BJ (cell line): Measurements from ENCODE around the gene OR2G2. TPM values are rescaled to one million over a fixed set of nuclear protein-coding genes. Genes with fewer than 3 reads are reported as not detected.

Experiments used
- CTCF ChIA-PET: fragments of 350-600 bp; formaldehyde crosslinking; extraction: SDS; loops from one replicate; lab custom pipeline; 2021; ENCODE audit warnings: antibody characterized with exemption, inconsistent platforms; lab: Yijun Ruan, JAX
- POLR2A ChIA-PET: fragments of 300-600 bp; sonication (Branson Sonifier 250); formaldehyde crosslinking; extraction: SDS; loops from one replicate; lab custom pipeline; 2021; ENCODE audit warnings: antibody characterized with exemption; lab: Charles Lee
- DNase-seq: peaks from one replicate; pipeline ENCODE4 v3.0.0-alpha.2; 2011; ENCODE audit warnings: low read depth
- H3K27me3 ChIP-seq: 2 replicates; pipeline ENCODE4 v1.6.0; 2011; ENCODE audit warnings: low read length; ENCODE audit not compliant: control insufficient read depth, insufficient read depth
- H3K36me3 ChIP-seq: 2 replicates; pipeline ENCODE4 v1.5.1; 2011; ENCODE audit warnings: low read length; ENCODE audit not compliant: control insufficient read depth, insufficient read depth
- H3K4me3 ChIP-seq: 2 replicates; pipeline ENCODE4 v1.5.1; 2011; ENCODE audit warnings: low read depth, mild to moderate bottlenecking, control low read depth, low read length
- polyA minus RNA-seq: library from RNA; depleted of rRNA, polyadenylated mRNA; stranded (reverse); fragments of >200 nt; gene quantifications from 2 replicates; pipeline ENCODE4 v1.2.3, GENCODE V29; 2011; rRNA and poly(A)+ RNA removed
- polyA plus RNA-seq: library from polyadenylated mRNA; depleted of rRNA; stranded (reverse); fragments of >200 nt; gene quantifications from 2 replicates; pipeline ENCODE4 v1.2.3, GENCODE V29; 2011; rRNA removed
- TF ChIP-seq, protein P1 (sequence below): IDR thresholded peaks from 2 replicates; pipeline ENCODE4 v1.5.1; 2011; ENCODE audit warnings: low read depth, mild to moderate bottlenecking, control low read depth, inconsistent platforms, low read length, moderate library complexity; ENCODE audit not compliant: insufficient read depth

Gene OR2G2, protein sequence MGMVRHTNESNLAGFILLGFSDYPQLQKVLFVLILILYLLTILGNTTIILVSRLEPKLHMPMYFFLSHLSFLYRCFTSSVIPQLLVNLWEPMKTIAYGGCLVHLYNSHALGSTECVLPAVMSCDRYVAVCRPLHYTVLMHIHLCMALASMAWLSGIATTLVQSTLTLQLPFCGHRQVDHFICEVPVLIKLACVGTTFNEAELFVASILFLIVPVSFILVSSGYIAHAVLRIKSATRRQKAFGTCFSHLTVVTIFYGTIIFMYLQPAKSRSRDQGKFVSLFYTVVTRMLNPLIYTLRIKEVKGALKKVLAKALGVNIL
- polyA plus RNA-seq (not detected in 2 replicates), polyA minus RNA-seq (not detected in 2 replicates)

DNA sequence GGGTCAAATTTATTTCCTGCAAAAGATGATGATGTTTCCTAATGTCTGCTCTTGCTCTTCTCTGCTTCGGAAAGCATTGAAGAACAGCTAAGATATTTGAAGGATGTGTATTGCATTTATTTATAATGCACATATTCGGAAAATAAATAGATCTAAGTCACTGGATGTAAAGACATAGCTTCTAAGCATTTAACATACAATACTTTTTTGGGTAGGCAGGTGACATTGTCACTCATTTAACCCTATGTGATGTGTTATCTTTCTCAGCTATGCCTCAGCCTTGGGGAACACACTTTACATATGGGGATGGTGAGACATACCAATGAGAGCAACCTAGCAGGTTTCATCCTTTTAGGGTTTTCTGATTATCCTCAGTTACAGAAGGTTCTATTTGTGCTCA lies at the start of gene OR2G2:
OR2G2 (plus strand) TSS at position 301 of the 400 bp plus-strand sequence; CDS start at position 301, 0 bp downstream.
- Histone ChIP-seq H3K27me3 (no peaks in the 10 kb centered on the region), H3K36me3 (no peaks in the 10 kb centered on the region), H3K4me3 (no peak within 1 kb of the TSS)
- TF ChIP-seq, protein P1, sequence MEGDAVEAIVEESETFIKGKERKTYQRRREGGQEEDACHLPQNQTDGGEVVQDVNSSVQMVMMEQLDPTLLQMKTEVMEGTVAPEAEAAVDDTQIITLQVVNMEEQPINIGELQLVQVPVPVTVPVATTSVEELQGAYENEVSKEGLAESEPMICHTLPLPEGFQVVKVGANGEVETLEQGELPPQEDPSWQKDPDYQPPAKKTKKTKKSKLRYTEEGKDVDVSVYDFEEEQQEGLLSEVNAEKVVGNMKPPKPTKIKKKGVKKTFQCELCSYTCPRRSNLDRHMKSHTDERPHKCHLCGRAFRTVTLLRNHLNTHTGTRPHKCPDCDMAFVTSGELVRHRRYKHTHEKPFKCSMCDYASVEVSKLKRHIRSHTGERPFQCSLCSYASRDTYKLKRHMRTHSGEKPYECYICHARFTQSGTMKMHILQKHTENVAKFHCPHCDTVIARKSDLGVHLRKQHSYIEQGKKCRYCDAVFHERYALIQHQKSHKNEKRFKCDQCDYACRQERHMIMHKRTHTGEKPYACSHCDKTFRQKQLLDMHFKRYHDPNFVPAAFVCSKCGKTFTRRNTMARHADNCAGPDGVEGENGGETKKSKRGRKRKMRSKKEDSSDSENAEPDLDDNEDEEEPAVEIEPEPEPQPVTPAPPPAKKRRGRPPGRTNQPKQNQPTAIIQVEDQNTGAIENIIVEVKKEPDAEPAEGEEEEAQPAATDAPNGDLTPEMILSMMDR = no peak
- DNase-seq = no peak
- ChIA-PET CTCF (no interaction called here), POLR2A (no interaction called here)

DNA sequence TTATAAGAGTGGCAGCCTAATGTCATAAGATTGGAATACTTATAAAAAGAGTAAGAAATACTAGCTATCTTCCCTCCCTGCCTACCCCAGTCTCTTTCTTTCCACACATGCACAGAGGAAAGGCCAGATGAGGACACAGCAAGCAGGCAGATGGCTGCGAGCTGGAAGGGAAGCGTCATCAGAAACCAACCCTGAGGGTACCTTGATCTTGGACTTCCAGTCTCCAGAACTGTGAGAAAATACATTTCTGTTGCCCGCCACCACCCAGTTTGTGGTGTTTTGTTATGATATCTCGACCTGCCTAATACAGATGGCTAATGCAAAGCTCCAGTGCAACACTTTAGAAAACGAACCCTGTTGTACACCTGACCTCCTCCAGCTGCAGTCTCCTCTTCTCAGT lies 49.6 kb upstream of the OR2G2 start:
- ChIA-PET POLR2A (no interaction called here), CTCF (interaction anchor here (1.0 kb wide), 1 partner anchor 22 kb away, joined by 4 read pairs; no protein-coding TSS in a partner anchor)
- Histone ChIP-seq H3K4me3 (no peak overlapping the region), H3K36me3 (no peaks in the 10 kb centered on the region), H3K27me3 (no peaks in the 10 kb centered on the region)
- DNase-seq = no peak
- TF ChIP-seq, protein P1 = no peak

DNA sequence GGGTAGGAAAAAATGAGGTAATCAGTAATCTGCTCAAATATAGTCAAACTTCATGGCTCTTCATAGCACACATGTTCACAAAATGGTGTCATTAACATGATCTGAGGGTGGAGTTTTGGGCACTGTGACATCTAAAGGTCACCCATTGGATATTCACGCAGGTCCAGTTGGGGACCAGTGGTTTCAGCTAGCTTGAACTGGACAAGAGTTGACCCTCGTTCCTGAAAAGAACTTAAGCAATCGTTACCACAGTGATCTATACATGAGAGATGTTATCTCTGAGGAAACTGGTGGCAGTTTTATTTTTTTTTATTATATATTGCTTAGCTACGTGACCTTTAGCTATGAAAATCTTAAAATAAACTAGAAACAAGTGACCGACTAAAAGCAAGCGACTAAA lies 48.9 kb upstream of the OR2G2 start:
- CTCF ChIA-PET = interaction anchor here (1.0 kb wide), 1 partner anchor 21 kb away, joined by 4 read pairs; no protein-coding TSS in a partner anchor
- H3K36me3 ChIP-seq = no peaks in the 10 kb centered on the region
- POLR2A ChIA-PET = no interaction called here

DNA sequence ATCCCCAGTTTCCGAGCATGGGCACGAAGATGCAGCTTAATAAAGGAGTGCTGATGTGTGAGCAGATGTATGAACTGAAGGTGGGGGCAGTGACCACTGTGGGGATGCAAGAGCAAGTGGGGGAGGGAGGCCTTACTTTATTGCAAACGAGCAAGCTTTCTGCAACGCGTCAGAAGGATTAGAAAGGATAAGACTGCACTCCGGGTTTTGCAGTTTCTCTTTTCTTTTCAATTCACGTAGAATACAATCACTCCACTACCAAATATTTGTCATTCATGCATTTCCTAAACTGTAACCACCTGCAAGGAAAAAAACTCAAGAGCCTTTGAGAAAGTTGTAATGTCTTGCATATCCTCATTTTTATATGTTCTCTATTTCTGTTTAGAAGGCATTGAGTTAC lies 47.6 kb upstream of the OR2G2 start:
- DNase-seq = no peak
- ChIA-PET POLR2A (no interaction called here), CTCF (no interaction called here)
- Histone ChIP-seq H3K27me3 (no peaks in the 10 kb centered on the region), H3K4me3 (no peak overlapping the region), H3K36me3 (no peaks in the 10 kb centered on the region)
- TF ChIP-seq, protein P1 = no peak

More for the DNA sequence above, 48.9 kb upstream of the OR2G2 start:
- TF ChIP-seq, protein P1 = no peak
- DNase-seq = no peak
- H3K27me3 ChIP-seq = no peaks in the 10 kb centered on the region
- H3K4me3 ChIP-seq = no peak overlapping the region

DNA sequence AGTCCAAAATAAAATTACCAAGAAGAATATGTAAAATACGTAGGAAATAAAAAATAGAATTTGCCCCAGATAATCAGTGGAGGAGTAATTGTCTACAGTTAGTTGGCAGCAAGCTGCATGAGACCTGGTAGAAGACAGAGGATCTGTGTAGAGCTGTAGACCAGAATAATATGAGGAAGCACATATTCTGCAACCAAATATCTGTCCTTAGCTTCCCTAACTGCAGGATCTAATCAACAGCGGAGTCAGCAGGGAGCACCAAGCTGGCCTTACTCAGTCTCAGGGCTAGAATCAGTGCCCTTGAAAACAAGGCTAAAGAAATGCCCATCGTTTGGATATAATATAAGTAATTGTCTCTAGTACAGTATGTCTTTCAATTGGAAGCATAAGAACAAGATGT lies 45.3 kb upstream of the OR2G2 start:
- Histone ChIP-seq H3K27me3 (no peaks in the 10 kb centered on the region), H3K4me3 (no peak overlapping the region), H3K36me3 (no peaks in the 10 kb centered on the region)
- TF ChIP-seq, protein P1 = no peak
- POLR2A ChIA-PET = no interaction called here
- CTCF ChIA-PET = no interaction called here
- no peak for DNase-seq
